Glutamatergic neuron (in vitro differentiated cells): ENCODE results near the gene TCP11L2. TPM values are rescaled to one million over a fixed set of nuclear protein-coding genes. Genes with fewer than 3 reads are reported as not detected.

Experiments
- DNase-seq: peaks from one replicate; pipeline ENCODE4 v3.0.0; 2022
- H3K27ac Mint-ChIP-seq: one replicate; pipeline ENCODE4 v1.8.0; 2020; ENCODE audit warnings: mild to moderate bottlenecking, mixed read lengths, inconsistent platforms; ENCODE audit not compliant: unreplicated experiment
- H3K27me3 Mint-ChIP-seq: one replicate; pipeline ENCODE4 v1.8.0; 2020; ENCODE audit warnings: mild to moderate bottlenecking, moderate library complexity, mixed read lengths, inconsistent platforms; ENCODE audit not compliant: unreplicated experiment
- H3K36me3 Mint-ChIP-seq: one replicate; pipeline ENCODE4 v1.8.0; 2020; ENCODE audit warnings: mild to moderate bottlenecking, mixed read lengths, inconsistent platforms; ENCODE audit not compliant: unreplicated experiment
- H3K4me1 Mint-ChIP-seq: one replicate; pipeline ENCODE4 v1.8.0; 2020; ENCODE audit warnings: mild to moderate bottlenecking, low read depth, mixed read lengths, inconsistent platforms; ENCODE audit not compliant: unreplicated experiment
- H3K4me3 Mint-ChIP-seq: one replicate; pipeline ENCODE4 v1.8.0; 2020; ENCODE audit warnings: mild to moderate bottlenecking, mixed read lengths, inconsistent platforms; ENCODE audit not compliant: unreplicated experiment
- H3K9me3 Mint-ChIP-seq: one replicate; pipeline ENCODE4 v1.8.0; 2020; ENCODE audit warnings: mild to moderate bottlenecking, moderate library complexity, mixed read lengths, inconsistent platforms; ENCODE audit not compliant: unreplicated experiment
- total RNA-seq: library from RNA; stranded (reverse); fragmentation: NEBNext Ultra II Directional; extraction: Animal tissue kit (Norgen Biotek cat#: 25700); gene quantifications from one replicate; pipeline ENCODE4 v1.2.1, GENCODE V29; 2021; ENCODE audit not compliant: unreplicated experiment
- TF ChIP-seq, protein P1 (sequence below): fragments of 200-600 bp; sonication (generic); IDR thresholded peaks from one replicate; pipeline ENCODE4 v1.5.0; 2021; ENCODE audit not compliant: partially characterized antibody, unreplicated experiment

TCP11L2 gene
- total RNA-seq, 1 donor from 2014 or later: 17.1 TPM

DNA sequence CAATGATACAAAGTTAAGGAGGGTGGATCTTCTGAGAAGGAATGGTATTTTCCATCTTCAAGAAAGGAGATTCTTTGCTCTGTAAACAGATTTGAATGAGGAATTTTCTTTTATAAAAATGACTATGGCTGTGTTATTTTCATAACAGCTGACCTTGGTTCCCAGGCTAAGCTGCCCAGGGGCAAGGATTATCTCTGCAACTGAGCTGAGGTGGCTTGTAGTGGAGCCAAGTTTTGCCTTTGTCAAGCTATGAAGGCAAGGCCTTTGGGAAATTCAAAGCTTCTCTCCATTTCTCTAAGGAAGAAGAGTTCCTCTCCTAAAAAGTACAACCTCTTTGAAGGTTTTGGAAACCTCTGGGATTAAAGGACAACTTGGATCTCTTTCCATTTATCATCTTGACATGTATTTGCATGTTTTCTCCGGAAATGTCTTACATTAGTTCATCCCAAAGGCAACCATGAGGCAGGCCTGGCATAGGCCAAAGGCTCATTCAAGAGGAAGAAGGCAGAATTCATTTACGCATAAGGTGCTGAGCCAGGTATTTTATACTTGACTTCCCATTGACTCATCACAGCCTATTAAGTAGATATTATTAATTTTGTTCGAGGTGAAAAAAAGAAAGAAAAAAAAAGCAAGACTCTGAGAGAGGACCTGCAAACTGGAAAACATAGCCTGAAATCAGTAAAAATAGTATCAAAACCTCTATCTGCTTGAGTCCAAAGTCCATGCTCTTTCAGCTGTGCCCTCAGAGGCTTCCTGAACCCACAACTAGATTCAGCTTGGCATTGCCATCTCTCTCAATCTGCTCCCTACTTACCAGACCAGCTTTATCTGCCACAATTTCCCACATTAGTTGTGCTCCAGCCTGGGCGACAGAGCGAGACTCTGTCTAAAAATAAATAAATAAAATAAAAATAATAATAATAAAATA, 30.7 kb upstream of the TCP11L2 start:
- no peaks in the 10 kb centered on the region for H3K9me3 Mint-ChIP-seq
- DNase-seq: no peak
- TF ChIP-seq, protein P1, sequence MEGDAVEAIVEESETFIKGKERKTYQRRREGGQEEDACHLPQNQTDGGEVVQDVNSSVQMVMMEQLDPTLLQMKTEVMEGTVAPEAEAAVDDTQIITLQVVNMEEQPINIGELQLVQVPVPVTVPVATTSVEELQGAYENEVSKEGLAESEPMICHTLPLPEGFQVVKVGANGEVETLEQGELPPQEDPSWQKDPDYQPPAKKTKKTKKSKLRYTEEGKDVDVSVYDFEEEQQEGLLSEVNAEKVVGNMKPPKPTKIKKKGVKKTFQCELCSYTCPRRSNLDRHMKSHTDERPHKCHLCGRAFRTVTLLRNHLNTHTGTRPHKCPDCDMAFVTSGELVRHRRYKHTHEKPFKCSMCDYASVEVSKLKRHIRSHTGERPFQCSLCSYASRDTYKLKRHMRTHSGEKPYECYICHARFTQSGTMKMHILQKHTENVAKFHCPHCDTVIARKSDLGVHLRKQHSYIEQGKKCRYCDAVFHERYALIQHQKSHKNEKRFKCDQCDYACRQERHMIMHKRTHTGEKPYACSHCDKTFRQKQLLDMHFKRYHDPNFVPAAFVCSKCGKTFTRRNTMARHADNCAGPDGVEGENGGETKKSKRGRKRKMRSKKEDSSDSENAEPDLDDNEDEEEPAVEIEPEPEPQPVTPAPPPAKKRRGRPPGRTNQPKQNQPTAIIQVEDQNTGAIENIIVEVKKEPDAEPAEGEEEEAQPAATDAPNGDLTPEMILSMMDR: no peak
- H3K36me3 Mint-ChIP-seq: no peaks in the 10 kb centered on the region
- H3K27ac Mint-ChIP-seq: no peak overlapping the region
- peaks cover 2% of the 10 kb centered on the region for H3K27me3 Mint-ChIP-seq
- H3K4me3 Mint-ChIP-seq: no peak overlapping the region
- H3K4me1 Mint-ChIP-seq: no peaks in the 10 kb centered on the region

DNA sequence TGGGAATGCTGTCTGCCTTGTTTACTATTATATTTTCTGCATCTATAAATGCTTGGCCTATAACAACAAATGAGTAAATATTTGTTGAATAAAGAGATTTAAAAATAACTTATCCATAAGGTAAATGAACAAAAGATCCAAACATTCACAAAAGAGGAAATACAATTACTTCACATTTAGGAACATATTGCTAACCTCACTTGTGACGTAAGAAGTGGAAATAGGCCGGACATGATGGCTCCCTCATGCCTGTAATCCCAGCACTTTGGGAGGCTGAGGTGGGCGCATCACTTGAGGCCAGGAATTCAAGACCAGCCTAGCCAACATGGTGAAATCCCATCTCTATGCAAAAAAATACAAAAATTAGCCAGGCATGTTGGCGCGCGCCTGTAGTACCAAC, 29.0 kb upstream of the TCP11L2 start:
- TF ChIP-seq, protein P1: no peak
- no peak overlapping the region for H3K4me3 Mint-ChIP-seq
- peaks cover 2% of the 10 kb centered on the region for H3K27me3 Mint-ChIP-seq
- H3K36me3 Mint-ChIP-seq: no peaks in the 10 kb centered on the region
- H3K4me1 Mint-ChIP-seq: no peaks in the 10 kb centered on the region
- no peak for DNase-seq
- no peaks in the 10 kb centered on the region for H3K9me3 Mint-ChIP-seq
- H3K27ac Mint-ChIP-seq: no peak overlapping the region

DNA sequence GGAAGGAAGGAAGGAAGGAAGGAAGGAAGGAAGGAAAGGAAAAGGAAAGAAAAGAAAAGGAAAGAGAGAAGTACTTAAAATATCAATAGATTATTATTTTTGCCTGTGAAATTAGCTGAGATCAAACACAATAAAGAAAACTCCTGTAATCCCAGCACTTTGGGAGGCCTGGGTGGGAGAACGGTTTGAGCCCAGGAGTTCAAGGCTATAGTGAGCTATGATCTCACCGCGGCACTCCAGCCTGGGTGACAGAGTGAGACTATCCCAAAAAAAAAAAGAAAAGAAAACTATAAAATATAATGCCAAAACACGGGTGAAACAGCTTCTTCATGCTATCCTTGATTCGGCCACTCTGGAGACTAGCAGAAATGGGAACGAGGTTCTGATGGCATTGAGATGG, 28.5 kb upstream of the TCP11L2 start:
- Mint-ChIP-seq H3K27me3 (peaks cover 2% of the 10 kb centered on the region), H3K4me1 (no peaks in the 10 kb centered on the region), H3K36me3 (no peaks in the 10 kb centered on the region), H3K27ac (no peak overlapping the region), H3K9me3 (no peaks in the 10 kb centered on the region), H3K4me3 (no peak overlapping the region)
- TF ChIP-seq, protein P1: no peak
- DNase-seq: no peak

DNA sequence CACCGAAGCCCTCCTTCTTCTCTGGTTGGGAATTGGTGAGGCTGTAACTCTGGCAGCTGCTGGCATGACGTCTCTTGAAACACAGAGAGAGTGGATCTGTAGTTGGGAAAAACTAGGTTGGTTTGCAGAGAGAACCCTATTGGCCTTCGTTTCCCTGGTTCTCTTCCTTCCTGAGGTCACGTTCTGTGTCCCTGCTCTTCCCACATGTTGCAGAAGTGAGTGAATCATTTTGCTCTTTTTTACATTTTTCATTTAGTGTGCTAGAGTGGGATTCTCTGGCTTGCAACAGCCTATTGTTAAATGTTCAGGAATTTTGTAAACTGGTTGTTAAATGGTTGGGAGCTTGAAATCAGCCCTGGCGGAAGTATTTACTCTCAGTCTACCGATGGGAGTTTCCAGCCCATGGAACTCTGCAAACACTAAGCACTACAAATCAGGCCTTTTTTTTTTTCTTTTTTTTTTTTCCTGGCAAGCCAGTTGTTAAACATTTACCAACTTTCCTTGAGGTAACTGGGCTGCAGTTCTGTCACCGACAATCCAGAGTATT, 27.9 kb upstream of the TCP11L2 start:
- no peaks in the 10 kb centered on the region for H3K4me1 Mint-ChIP-seq
- no peaks in the 10 kb centered on the region for H3K36me3 Mint-ChIP-seq
- TF ChIP-seq, protein P1: no peak
- DNase-seq: no peak
- no peak overlapping the region for H3K4me3 Mint-ChIP-seq
- no peak overlapping the region for H3K27ac Mint-ChIP-seq
- no peaks in the 10 kb centered on the region for H3K9me3 Mint-ChIP-seq
- peaks cover 2% of the 10 kb centered on the region for H3K27me3 Mint-ChIP-seq

DNA sequence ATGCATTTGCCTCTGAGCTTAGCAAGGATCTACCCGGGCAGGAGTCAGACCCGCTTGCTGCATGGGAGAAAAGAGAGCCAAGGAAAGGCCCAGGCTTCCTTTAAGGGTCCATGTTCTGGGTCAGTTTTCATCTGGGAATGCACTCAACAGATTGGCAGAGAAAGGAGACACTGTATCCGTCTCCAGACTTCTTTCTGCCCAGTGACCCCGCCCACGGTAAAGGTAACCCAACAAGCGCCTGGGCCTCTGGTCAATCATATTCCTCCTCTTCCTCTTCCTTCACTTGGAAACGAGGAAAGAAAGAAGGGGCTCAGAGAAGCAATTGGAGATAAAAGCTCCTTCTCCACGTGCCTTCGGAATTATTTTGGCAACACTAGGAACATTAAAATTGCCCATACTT, 27.1 kb upstream of the TCP11L2 start:
- DNase-seq: no peak
- Mint-ChIP-seq H3K27me3 (peaks cover 2% of the 10 kb centered on the region), H3K4me3 (no peak overlapping the region), H3K36me3 (no peaks in the 10 kb centered on the region), H3K9me3 (no peaks in the 10 kb centered on the region), H3K4me1 (no peaks in the 10 kb centered on the region), H3K27ac (no peak overlapping the region)
- TF ChIP-seq, protein P1: no peak
